ENCODE data around the gene REXO4. TPM values are rescaled to one million over a fixed set of nuclear protein-coding genes. Genes with fewer than 3 reads are reported as not detected.

Gene REXO4
- total and polyA plus RNA-seq, 9 of the 15 experiments (the other 6 are each of a cell fraction or from before 2014, with no cell fraction given): 3.4 to 72.9 (median 31.1) TPM

- TF ChIP-seq ETV5 (CRISPR knock-in tag; IDR thresholded peaks at IDR 0.05; ENCODE audit: low read depth): 0 out of 2 replicates have a peak, but pooled peaks have one; percentile 48
- 0 out of 2 replicates have a peak, but pooled peaks have one; percentile 2 for TF ChIP-seq ZNF143 (CRISPR knock-in tag; IDR thresholded peaks at IDR 0.05)
- no peak for TF ChIP-seq ETS2 (tag; IDR thresholded peaks at IDR 0.05; ENCODE audit: borderline replicate concordance, poor library complexity, severe bottlenecking)
- no peak for TF ChIP-seq CHD7 (IDR thresholded peaks at IDR 0.05; ENCODE audit: low read depth, low read length)
- peak; percentile 98 for TF ChIP-seq ZFX (CRISPR knock-in tag; IDR thresholded peaks at IDR 0.05)
- no peak for TF ChIP-seq RFX7 (CRISPR knock-in tag; IDR thresholded peaks at IDR 0.05)
- TF ChIP-seq BRF1 (IDR thresholded peaks at IDR 0.05; ENCODE audit: borderline replicate concordance, extremely low read depth, insufficient read length): no peak
- TF ChIP-seq, protein P1, sequence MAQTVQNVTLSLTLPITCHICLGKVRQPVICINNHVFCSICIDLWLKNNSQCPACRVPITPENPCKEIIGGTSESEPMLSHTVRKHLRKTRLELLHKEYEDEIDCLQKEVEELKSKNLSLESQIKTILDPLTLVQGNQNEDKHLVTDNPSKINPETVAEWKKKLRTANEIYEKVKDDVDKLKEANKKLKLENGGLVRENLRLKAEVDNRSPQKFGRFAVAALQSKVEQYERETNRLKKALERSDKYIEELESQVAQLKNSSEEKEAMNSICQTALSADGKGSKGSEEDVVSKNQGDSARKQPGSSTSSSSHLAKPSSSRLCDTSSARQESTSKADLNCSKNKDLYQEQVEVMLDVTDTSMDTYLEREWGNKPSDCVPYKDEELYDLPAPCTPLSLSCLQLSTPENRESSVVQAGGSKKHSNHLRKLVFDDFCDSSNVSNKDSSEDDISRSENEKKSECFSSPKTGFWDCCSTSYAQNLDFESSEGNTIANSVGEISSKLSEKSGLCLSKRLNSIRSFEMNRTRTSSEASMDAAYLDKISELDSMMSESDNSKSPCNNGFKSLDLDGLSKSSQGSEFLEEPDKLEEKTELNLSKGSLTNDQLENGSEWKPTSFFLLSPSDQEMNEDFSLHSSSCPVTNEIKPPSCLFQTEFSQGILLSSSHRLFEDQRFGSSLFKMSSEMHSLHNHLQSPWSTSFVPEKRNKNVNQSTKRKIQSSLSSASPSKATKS (CRISPR knock-in tag; IDR thresholded peaks at IDR 0.05): no peak
- no peak for TF ChIP-seq ZNF79 (CRISPR knock-in tag; IDR thresholded peaks at IDR 0.05; ENCODE audit: low read depth)
- no peak for TF ChIP-seq U2AF2 (optimal IDR thresholded peaks at IDR 0.05; ENCODE audit: low read depth, low read length)
- TF ChIP-seq TARDBP (IDR thresholded peaks at IDR 0.05): no peak
- TF ChIP-seq TCF7L2 (IDR thresholded peaks at IDR 0.05; ENCODE audit: low read depth, low read length): no peak
- 0 out of 2 replicates have a peak, but pooled peaks have one; percentile 6 for TF ChIP-seq TCF3 (CRISPR knock-in tag; IDR thresholded peaks at IDR 0.05)
- TF ChIP-seq SMAD3 (CRISPR knock-in tag; conservative IDR thresholded peaks at IDR 0.05): no peak
These were observed 41.8 kb downstream of the REXO4 start, which contains the start of the genes STKLD1 and SURF4 (continued) for GRCh38 chr9:133375724-133376654.
